HG03575 (cell line): Measurements from ENCODE around the gene DCTN1.

Experiments
- ATAC-seq: cut with Tn5 transposase; IDR thresholded peaks from one replicate; pipeline ENCODE4 v1.9.1; 2021; ENCODE audit not compliant: unreplicated experiment, insufficient number of reproducible peaks, low FRiP score; ENCODE audit errors: extremely low read depth

DCTN1 gene

GRCh38 chr2:74414881-74415761 is 35.0 kb upstream of the DCTN1 start:
- no peak for ATAC-seq

- ATAC-seq, result no peak
Observed at GRCh38 chr2:74414441-74414840, 34.3 kb upstream of the DCTN1 start.

- ATAC-seq, result no peak
Observed at GRCh38 chr2:74413001-74413698, 33.0 kb upstream of the DCTN1 start.

- ATAC-seq, result no peak
Observed at GRCh38 chr2:74407682-74408081, 27.6 kb upstream of the DCTN1 start.

GRCh38 chr2:74406035-74406434 is 25.9 kb upstream of the DCTN1 start:
- ATAC-seq, result no peak

- no peak for ATAC-seq
Observed at GRCh38 chr2:74401891-74402290, 21.8 kb upstream of the DCTN1 start.

GRCh38 chr2:74399785-74400184 is 19.7 kb upstream of the DCTN1 start:
- ATAC-seq, result no peak

GRCh38 chr2:74396149-74396548 is 16.0 kb upstream of the DCTN1 start:
- no peak for ATAC-seq

- no peak for ATAC-seq
Observed at GRCh38 chr2:74393525-74393924, 13.4 kb upstream of the DCTN1 start.

- ATAC-seq, result no peak
Observed at GRCh38 chr2:74392449-74392743, 12.3 kb upstream of the DCTN1 start.

- no peak for ATAC-seq
Observed at GRCh38 chr2:74391580-74392448, 11.7 kb upstream of the DCTN1 start.

GRCh38 chr2:74391209-74391579 is 11.1 kb upstream of the DCTN1 start:
- no peak for ATAC-seq

- no peak for ATAC-seq
Observed at GRCh38 chr2:74390606-74391005, 10.5 kb upstream of the DCTN1 start.

GRCh38 chr2:74387346-74387745 is 7.2 kb upstream of the DCTN1 start:
- ATAC-seq, result no peak

GRCh38 chr2:74385396-74385795 is 5.3 kb upstream of the DCTN1 start:
- no peak for ATAC-seq

GRCh38 chr2:74384051-74384450 is 3.9 kb upstream of the DCTN1 start:
- no peak for ATAC-seq

GRCh38 chr2:74383254-74383653 is 3.1 kb upstream of the DCTN1 start:
- ATAC-seq, result no peak

- no peak for ATAC-seq
Observed at GRCh38 chr2:74381751-74382150, 1.6 kb upstream of the DCTN1 start.

- no peak for ATAC-seq
Observed at GRCh38 chr2:74378007-74378406, 2.1 kb downstream of the DCTN1 start.

GRCh38 chr2:74375838-74376237 is 4.3 kb downstream of the DCTN1 start:
- ATAC-seq, result no peak
